HuH-7.5 (cell line): ENCODE data around the gene PRB3.

Experiments
- DNase-seq: peaks from one replicate; pipeline ENCODE4 v3.0.0; 2011; ENCODE audit warnings: low spot score

PRB3 gene

GRCh38 chr12:11269607-11270006 lies at the start of gene PRB3:
PRB3 (minus strand) TSS chr12:11269707; CDS start chr12:11269669, 38 bp downstream.
- DNase-seq = no peak

- DNase-seq = no peak
Observed at GRCh38 chr12:11310336-11310735, 40.8 kb upstream of the PRB3 start, which contains the start of gene PRB4. PRB4 (minus strand) TSS chr12:11310436; CDS start chr12:11310398, 38 bp downstream.

- no peak for DNase-seq
Observed at GRCh38 chr12:11307143-11307542, 37.6 kb upstream of the PRB3 start.

GRCh38 chr12:11273449-11273848 lies 3.9 kb upstream of the PRB3 start:
- DNase-seq = no peak

GRCh38 chr12:11264501-11264900 lies 5.0 kb downstream of the PRB3 start:
- DNase-seq = no peak

- DNase-seq = no peak
Observed at GRCh38 chr12:11246489-11246888, 23.0 kb downstream of the PRB3 start.

- DNase-seq = no peak
Observed at GRCh38 chr12:11242656-11243055, 26.9 kb downstream of the PRB3 start.

- DNase-seq = no peak
Observed at GRCh38 chr12:11240348-11240930, 29.1 kb downstream of the PRB3 start.

GRCh38 chr12:11238275-11238674 lies 31.2 kb downstream of the PRB3 start:
- DNase-seq = no peak

GRCh38 chr12:11233532-11233931 lies 36.0 kb downstream of the PRB3 start:
- DNase-seq = no peak

- DNase-seq = peak; percentile 19
Observed at GRCh38 chr12:11228296-11228879, 41.1 kb downstream of the PRB3 start.

GRCh38 chr12:11227373-11227772 lies 42.1 kb downstream of the PRB3 start:
- DNase-seq = no peak
